GM19238 (cell line): ENCODE results near the gene PIK3R1.

Source experiments
- DNase-seq: peaks from one replicate; pipeline ENCODE4 v3.0.0; 2011; ENCODE audit warnings: low spot score; ENCODE audit not compliant: insufficient read length

Gene PIK3R1

GRCh38 chr5:68350176-68350575 lies 134.6 kb downstream of the PIK3R1 start:
- no peak for DNase-seq
